Activated CD4-positive, alpha-beta T cell treated with anti-CD3 and anti-CD28 coated beads, Interleukin-2, amount 50 U/mL, for 1 hour (primary cell): Measurements from ENCODE around the gene SPATA6.
A peak's percentile ranks its signal among the peaks of the same experiment; 100 is the strongest.
"Not testable (repeated sequence)": the region's sequence is repeated elsewhere in the genome, so short reads cannot be mapped to it uniquely, and the experiment has no call there.

Experiments used
- DNase-seq: peaks from one replicate; pipeline ENCODE4 v3.0.0-alpha.2; 2020

Gene SPATA6

GRCh38 chr1:48471691-48472576 is at the start of gene SPATA6:
Gene SPATA6 (minus strand): TSS chr1:48472204. CDS start chr1:48472008, 196 bp downstream.
- peak; percentile 95 for DNase-seq

- DNase-seq, result not testable (repeated sequence)
Measured at GRCh38 chr1:48519896-48520295, 47.9 kb upstream of the SPATA6 start.

GRCh38 chr1:48506870-48507269 is 34.9 kb upstream of the SPATA6 start:
- no peak for DNase-seq

GRCh38 chr1:48500541-48501450 is 28.8 kb upstream of the SPATA6 start:
- DNase-seq, result no peak

- no peak for DNase-seq
Measured at GRCh38 chr1:48499211-48499735, 27.3 kb upstream of the SPATA6 start.

- peak; percentile 67 for DNase-seq
Measured at GRCh38 chr1:48498096-48498791, 26.2 kb upstream of the SPATA6 start.

GRCh38 chr1:48495911-48496310 is 23.9 kb upstream of the SPATA6 start:
- DNase-seq, result no peak

GRCh38 chr1:48495166-48495565 is 23.2 kb upstream of the SPATA6 start:
- no peak for DNase-seq

- DNase-seq, result no peak
Measured at GRCh38 chr1:48493970-48494769, 22.2 kb upstream of the SPATA6 start.

- DNase-seq, result no peak
Measured at GRCh38 chr1:48493041-48493440, 21.0 kb upstream of the SPATA6 start.

- no peak for DNase-seq
Measured at GRCh38 chr1:48492392-48492791, 20.4 kb upstream of the SPATA6 start.

- no peak for DNase-seq
Measured at GRCh38 chr1:48488721-48489120, 16.7 kb upstream of the SPATA6 start.

- DNase-seq, result no peak
Measured at GRCh38 chr1:48480504-48480903, 8.5 kb upstream of the SPATA6 start.

- DNase-seq, result not testable (repeated sequence)
Measured at GRCh38 chr1:48480023-48480422, 8.0 kb upstream of the SPATA6 start.

GRCh38 chr1:48472638-48473037 is 634 bp upstream of the SPATA6 start:
- no peak for DNase-seq

GRCh38 chr1:48470950-48471690 is 884 bp downstream of the SPATA6 start:
- DNase-seq, result no peak

GRCh38 chr1:48470481-48470855 is 1.5 kb downstream of the SPATA6 start:
- no peak for DNase-seq

GRCh38 chr1:48469616-48470480 is 2.2 kb downstream of the SPATA6 start:
- no peak for DNase-seq

GRCh38 chr1:48466594-48466993 is 5.4 kb downstream of the SPATA6 start:
- no peak for DNase-seq

- DNase-seq, result no peak
Measured at GRCh38 chr1:48462716-48463302, 9.2 kb downstream of the SPATA6 start.
